Suprapubic skin (tissue), 4 donors: ENCODE data around the gene NADK2.

Experiments
- EP300 ChIP-seq: sonication (generic); formaldehyde crosslinking; IDR thresholded peaks from one replicate; pipeline ENCODE4 v1.6.1; 2017; ENCODE audit warnings: antibody characterized with exemption
- POLR2A ChIP-seq, 2 donors: fragments of 450-650 bp; IDR thresholded peaks; one replicate each; pipeline ENCODE4 v1.6.1; 2017; ENCODE audit warnings: antibody characterized with exemption in 2 of 2, mild to moderate bottlenecking in 2 of 2, moderate library complexity in 2 of 2
- POLR2AphosphoS5 ChIP-seq, 3 donors: sonication (generic); formaldehyde crosslinking; IDR thresholded peaks; one replicate each; pipeline ENCODE4 v1.6.1; 2017; ENCODE audit warnings: antibody characterized with exemption in 3 of 3
- TF ChIP-seq, protein P1 (sequence below), 2 donors: fragments of 200-600 bp in 1 of 2; fragments of 450-650 bp in 1 of 2; sonication (generic) in 1 of 2; IDR thresholded peaks; one replicate each; pipeline ENCODE4 v1.5.1; 2016 to 2019; ENCODE audit warnings: antibody characterized with exemption in 2 of 2, mild to moderate bottlenecking in 1 of 2, moderate library complexity in 1 of 2

DNA sequence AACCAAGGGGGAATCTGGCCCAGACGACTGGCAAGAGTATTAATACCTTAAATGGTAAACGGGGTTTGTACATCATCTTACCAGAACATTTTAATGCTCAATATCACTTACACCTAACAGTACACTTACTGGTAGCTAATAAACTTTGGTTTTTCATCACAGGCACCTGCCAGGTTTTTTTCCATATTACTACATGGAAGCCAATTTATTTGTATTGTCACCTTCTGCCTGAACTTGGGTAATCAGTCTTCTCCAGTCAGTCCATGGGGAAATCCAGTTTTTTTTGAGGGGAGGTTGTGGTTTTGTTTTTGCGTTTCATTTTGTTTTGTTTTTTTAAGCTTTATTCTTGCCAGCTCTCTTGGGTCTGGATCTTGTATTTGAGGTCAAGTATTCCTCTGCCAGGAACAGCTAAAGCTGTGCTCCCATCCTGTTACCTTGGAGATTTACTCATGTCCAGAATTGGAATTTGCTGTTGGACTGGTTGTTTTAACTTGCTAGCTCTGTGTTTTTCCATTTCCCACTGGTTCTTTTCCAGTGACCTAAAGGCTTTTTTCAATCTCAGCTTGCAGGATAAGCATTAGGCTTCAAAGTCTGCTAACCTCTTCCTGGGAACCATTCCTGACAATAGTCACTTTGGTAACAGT, 11.1 kb upstream of the NADK2 start:
- TF ChIP-seq, protein P1, sequence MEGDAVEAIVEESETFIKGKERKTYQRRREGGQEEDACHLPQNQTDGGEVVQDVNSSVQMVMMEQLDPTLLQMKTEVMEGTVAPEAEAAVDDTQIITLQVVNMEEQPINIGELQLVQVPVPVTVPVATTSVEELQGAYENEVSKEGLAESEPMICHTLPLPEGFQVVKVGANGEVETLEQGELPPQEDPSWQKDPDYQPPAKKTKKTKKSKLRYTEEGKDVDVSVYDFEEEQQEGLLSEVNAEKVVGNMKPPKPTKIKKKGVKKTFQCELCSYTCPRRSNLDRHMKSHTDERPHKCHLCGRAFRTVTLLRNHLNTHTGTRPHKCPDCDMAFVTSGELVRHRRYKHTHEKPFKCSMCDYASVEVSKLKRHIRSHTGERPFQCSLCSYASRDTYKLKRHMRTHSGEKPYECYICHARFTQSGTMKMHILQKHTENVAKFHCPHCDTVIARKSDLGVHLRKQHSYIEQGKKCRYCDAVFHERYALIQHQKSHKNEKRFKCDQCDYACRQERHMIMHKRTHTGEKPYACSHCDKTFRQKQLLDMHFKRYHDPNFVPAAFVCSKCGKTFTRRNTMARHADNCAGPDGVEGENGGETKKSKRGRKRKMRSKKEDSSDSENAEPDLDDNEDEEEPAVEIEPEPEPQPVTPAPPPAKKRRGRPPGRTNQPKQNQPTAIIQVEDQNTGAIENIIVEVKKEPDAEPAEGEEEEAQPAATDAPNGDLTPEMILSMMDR (IDR thresholded peaks at IDR 0.05): no peak
- TF ChIP-seq POLR2AphosphoS5 (IDR thresholded peaks at IDR 0.05) (no peak), POLR2A (IDR thresholded peaks at IDR 0.05) (no peak), EP300 (no peak)
